B cell (primary cell): ENCODE data around the gene GAD1. TPM values are rescaled to one million over a fixed set of nuclear protein-coding genes. Genes with fewer than 3 reads are reported as not detected.

ENCODE experiments used
- ATAC-seq: fragments of 200-7000 bp; cut with Tn5 transposase; one replicate; pipeline ENCODE4 v1.10.0; 2021; ENCODE audit warnings: low read depth, mild to moderate bottlenecking, moderate number of reproducible peaks, moderate library complexity
- CTCF ChIA-PET: fragments of 350-600 bp; sonication (Branson Sonifier 250); formaldehyde crosslinking; loops from one replicate; lab custom pipeline; 2021; ENCODE audit warnings: antibody characterized with exemption, inconsistent platforms; lab: Charles Lee
- POLR2A ChIA-PET: fragments of 350-600 bp; sonication (Branson Sonifier 250); formaldehyde crosslinking; loops from one replicate; lab custom pipeline; 2021; ENCODE audit warnings: antibody characterized with exemption; lab: Charles Lee
- DNase-seq: peaks from one replicate; pipeline ENCODE4 v3.0.0; 2013
- H2AFZ ChIP-seq: 2 replicates; pipeline ENCODE4 v1.6.1; 2012; ENCODE audit warnings: mild to moderate bottlenecking, low read depth, low read length; ENCODE audit not compliant: insufficient read depth, poor library complexity, severe bottlenecking
- H3K27ac ChIP-seq, 2 donors: 1 replicate in 1 of 2; 2 replicates in 1 of 2; pipeline ENCODE4 v1.5.1; 2012 to 2013; ENCODE audit warnings: low read length in 2 of 2, mild to moderate bottlenecking in 2 of 2, moderate library complexity in 1 of 2
- H3K27me3 ChIP-seq, 4 experiments: fragments of 200-600 bp in 1 of 4; sonication (generic) in 1 of 4; replicated peaks in 1 of 4; 1 replicate in 2 of 4; 2 replicates in 2 of 4; pipeline versions ENCODE4 v1.6.1 to v1.7.0; 2013 to 2016; ENCODE audit warnings: low read length in 3 of 4, mild to moderate bottlenecking in 2 of 4, mixed read lengths in 1 of 4, moderate library complexity in 1 of 4; ENCODE audit not compliant: insufficient read depth in 4 of 4, control insufficient read depth in 3 of 4; ENCODE audit errors: control extremely low read depth in 1 of 4
- H3K36me3 ChIP-seq, 2 experiments: replicated peaks in 1 of 2; 1 replicate in 1 of 2; 2 replicates in 1 of 2; pipeline versions ENCODE4 v1.6.1 to v1.7.1; 2013; ENCODE audit warnings: low read length in 1 of 2; ENCODE audit not compliant: insufficient read depth in 2 of 2, control insufficient read depth in 1 of 2; ENCODE audit errors: control extremely low read depth in 1 of 2, extremely low read depth in 1 of 2
- H3K4me1 ChIP-seq, 2 donors: fragments of 200-600 bp in 1 of 2; sonication (generic) in 1 of 2; 1 replicate in 1 of 2; 2 replicates in 1 of 2; pipeline versions ENCODE4 v1.5.1 to v1.6.1; 2013 to 2017; ENCODE audit warnings: low read length in 2 of 2; ENCODE audit not compliant: control insufficient read depth in 2 of 2, insufficient read depth in 2 of 2
- H3K4me2 ChIP-seq: replicated peaks from 2 replicates; pipeline ENCODE3; 2012; ENCODE audit warnings: mild to moderate bottlenecking, low read depth, low read length; ENCODE audit not compliant: poor library complexity, severe bottlenecking
- H3K4me3 ChIP-seq, 5 experiments: fragments of 200-600 bp in 1 of 5; sonication (generic) in 1 of 5; 1 replicate in 3 of 5; 2 replicates in 2 of 5; pipeline versions ENCODE4 v1.5.1 to v1.7.0; 2011 to 2016; ENCODE audit warnings: low read length in 4 of 5, mild to moderate bottlenecking in 4 of 5, low read depth in 2 of 5, control low read depth in 1 of 5, moderate library complexity in 1 of 5; ENCODE audit not compliant: insufficient read depth in 1 of 5; ENCODE audit errors: control extremely low read depth in 1 of 5, extremely low read depth in 1 of 5
- H3K79me2 ChIP-seq: fragments of 200-600 bp; sonication (generic); one replicate; pipeline ENCODE4 v1.6.0; 2016; ENCODE audit warnings: low read length; ENCODE audit not compliant: control insufficient read depth, insufficient read depth
- H3K9ac ChIP-seq: fragments of 200-600 bp; sonication (generic); 2 replicates; pipeline ENCODE4 v1.6.1; 2017; ENCODE audit warnings: mild to moderate bottlenecking, low read length, moderate library complexity
- H3K9me3 ChIP-seq, 3 donors: one replicate each; pipeline versions ENCODE4 v1.6.1 to v1.7.1; 2013; ENCODE audit warnings: low read length in 2 of 3; ENCODE audit not compliant: control insufficient read depth in 2 of 3, insufficient read depth in 1 of 3; ENCODE audit errors: control extremely low read depth in 1 of 3
- H4K20me1 ChIP-seq: 2 replicates; pipeline ENCODE4 v1.6.0; 2012; ENCODE audit warnings: mild to moderate bottlenecking, low read length; ENCODE audit not compliant: insufficient read depth, control insufficient read depth, poor library complexity, severe bottlenecking
- H3K27ac Mint-ChIP-seq: one replicate; pipeline ENCODE4 v1.8.0; 2021; ENCODE audit warnings: mixed read lengths
- H3K27me3 Mint-ChIP-seq: one replicate; pipeline ENCODE4 v1.8.0; 2021; ENCODE audit warnings: mixed read lengths
- H3K4me1 Mint-ChIP-seq: one replicate; pipeline ENCODE4 v1.8.0; 2021; ENCODE audit warnings: mixed read lengths
- H3K4me3 Mint-ChIP-seq: one replicate; pipeline ENCODE4 v1.8.0; 2021; ENCODE audit warnings: mixed read lengths
- H3K9me3 Mint-ChIP-seq: one replicate; pipeline ENCODE4 v1.8.0; 2022; ENCODE audit warnings: mixed read lengths; ENCODE audit not compliant: insufficient read depth
- EZH2 ChIP-seq: IDR thresholded peaks from 2 replicates; pipeline ENCODE4 v1.6.1; 2012; ENCODE audit warnings: borderline replicate concordance, low read depth, mild to moderate bottlenecking, moderate library complexity, low read length; ENCODE audit not compliant: insufficient read depth, poor library complexity, severe bottlenecking
- WGBS: methylation state at CpG from one replicate; pipeline ENCODE4 v1.1.5; 2013; ENCODE audit warnings: missing lambda C conversion rate; ENCODE audit not compliant: insufficient coverage; 5-methylcytosine and 5-hydroxymethylcytosine counted together
- intact Hi-C: fragments of 100-400 bp; cut with micrococcal nuclease; formaldehyde crosslinking; loops from one replicate; pipeline ENCODE4 v1.10.0; 2022
- polyA plus RNA-seq: library from polyadenylated mRNA; depleted of rRNA; stranded (reverse); fragments of >200 nt; gene quantifications from 2 replicates; pipeline ENCODE4 v1.2.3, GENCODE V29; 2012
- total RNA-seq, 2 donors: library from RNA; stranded (reverse); fragments of 120-200 nt in 1 of 2; gene quantifications; 1 replicate in 1 of 2; 2 replicates in 1 of 2; pipeline versions ENCODE4 v1.2.3 to v1.2.4, GENCODE V29; 2013 to 2022
- TF ChIP-seq, protein P1 (sequence below): fragments of 200-600 bp; IDR thresholded peaks from one replicate; pipeline ENCODE4 v1.8.0; 2022; ENCODE audit warnings: antibody characterized with exemption, mild to moderate bottlenecking

Gene GAD1
- total and polyA plus RNA-seq, 2 donors (not counting 1 experiment from before 2014, with no cell fraction given): not detected

DNA sequence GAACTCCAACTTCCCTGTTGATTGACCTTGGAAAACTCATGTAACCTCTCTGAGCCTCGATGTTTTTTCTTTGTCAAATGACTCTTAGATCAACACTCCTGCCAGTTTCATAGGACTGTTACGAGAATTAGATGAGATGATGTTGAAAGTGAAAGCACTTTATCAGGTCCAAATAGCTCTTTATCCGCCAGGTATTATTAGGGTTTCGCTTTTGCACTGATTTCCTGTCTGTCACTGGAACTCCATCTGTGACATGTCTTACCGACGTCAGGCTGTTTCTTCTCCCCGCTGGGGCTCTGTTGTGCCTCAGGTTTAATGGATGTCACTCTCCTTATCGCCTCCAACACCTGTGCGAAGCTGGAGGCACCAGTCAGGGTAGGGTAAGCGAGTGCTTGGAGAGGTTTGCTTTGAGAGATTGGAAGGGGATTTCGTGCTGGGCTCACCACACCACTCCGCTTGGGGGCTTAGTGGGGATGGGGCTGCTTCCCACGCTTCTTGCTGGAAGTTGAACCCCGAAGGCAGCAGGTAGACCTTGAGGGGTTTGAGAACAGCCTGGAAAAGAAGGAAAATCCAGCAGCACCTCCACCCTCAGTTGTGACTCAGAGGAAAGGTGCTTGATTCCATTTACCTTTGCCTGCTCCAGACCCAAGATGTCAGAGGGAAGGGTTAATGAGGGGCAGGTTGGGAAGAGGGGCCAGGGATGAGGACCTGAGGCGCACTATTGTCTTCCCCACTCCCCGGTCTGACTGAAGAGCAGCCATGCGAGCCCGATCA lies 4.3 kb downstream of the GAD1 start:
- no peaks in the 10 kb centered on the region for H3K9me3 Mint-ChIP-seq
- Histone ChIP-seq H3K4me1 (peaks cover 69 to 73% of the 10 kb centered on the region in 2 donors), H3K4me2 (peak overlapping the region; percentile 81), H3K9ac (peak overlapping the region; percentile 55), H3K79me2 (no peaks in the 10 kb centered on the region), H3K27me3 (peaks cover 0 to 90% (median 61%) of the 10 kb centered on the region in 4 experiments), H2AFZ (peak overlapping the region; percentile 54), H3K4me3 (peak overlapping the region; percentile 17 to 64 (median 48)), H3K9me3 (peaks cover 0 to 75% (median 0%) of the 10 kb centered on the region in 3 donors), H4K20me1 (no peaks in the 10 kb centered on the region), H3K27ac (no peak overlapping the region), H3K36me3 (no peaks in the 10 kb centered on the region)
- TF ChIP-seq EZH2: no peak
- TF ChIP-seq, protein P1, sequence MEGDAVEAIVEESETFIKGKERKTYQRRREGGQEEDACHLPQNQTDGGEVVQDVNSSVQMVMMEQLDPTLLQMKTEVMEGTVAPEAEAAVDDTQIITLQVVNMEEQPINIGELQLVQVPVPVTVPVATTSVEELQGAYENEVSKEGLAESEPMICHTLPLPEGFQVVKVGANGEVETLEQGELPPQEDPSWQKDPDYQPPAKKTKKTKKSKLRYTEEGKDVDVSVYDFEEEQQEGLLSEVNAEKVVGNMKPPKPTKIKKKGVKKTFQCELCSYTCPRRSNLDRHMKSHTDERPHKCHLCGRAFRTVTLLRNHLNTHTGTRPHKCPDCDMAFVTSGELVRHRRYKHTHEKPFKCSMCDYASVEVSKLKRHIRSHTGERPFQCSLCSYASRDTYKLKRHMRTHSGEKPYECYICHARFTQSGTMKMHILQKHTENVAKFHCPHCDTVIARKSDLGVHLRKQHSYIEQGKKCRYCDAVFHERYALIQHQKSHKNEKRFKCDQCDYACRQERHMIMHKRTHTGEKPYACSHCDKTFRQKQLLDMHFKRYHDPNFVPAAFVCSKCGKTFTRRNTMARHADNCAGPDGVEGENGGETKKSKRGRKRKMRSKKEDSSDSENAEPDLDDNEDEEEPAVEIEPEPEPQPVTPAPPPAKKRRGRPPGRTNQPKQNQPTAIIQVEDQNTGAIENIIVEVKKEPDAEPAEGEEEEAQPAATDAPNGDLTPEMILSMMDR: no peak
- 24% methylated on average over 13 of the region's 18 CpGs for WGBS
- POLR2A ChIA-PET: interaction anchor here (0.5 kb wide), 1 partner anchor 1608 kb away, joined by 3 read pairs; no protein-coding TSS in a partner anchor
- peaks cover 60% of the 10 kb centered on the region for H3K4me1 Mint-ChIP-seq
- intact Hi-C loops: no loop called here
- H3K27me3 Mint-ChIP-seq: peaks cover 79% of the 10 kb centered on the region
- H3K4me3 Mint-ChIP-seq: peak overlapping the region; percentile 86
- peak; percentile 63 for DNase-seq
- ATAC-seq: peak; percentile 28
- CTCF ChIA-PET: interaction anchor here (0.7 to 1.7 kb wide), 3 partner anchors 7 to 412 kb away, joined by 3 to 5 read pairs (median 3); no protein-coding TSS in a partner anchor
- H3K27ac Mint-ChIP-seq: peak overlapping the region; percentile 5
